IMR-90 (cell line): ENCODE measurements around the gene RBM15B. TPM values are rescaled to one million over a fixed set of nuclear protein-coding genes. Genes with fewer than 3 reads are reported as not detected.

Source experiments
- CEBPB ChIP-seq: IDR thresholded peaks from 2 replicates; pipeline ENCODE4 v1.6.1; 2012; ENCODE audit warnings: low read depth, low read length, improper control_type of control experiment
- FOS ChIP-seq: fragments of 150-350 bp; IDR thresholded peaks from 2 replicates; pipeline ENCODE4 v1.6.1; 2016; ENCODE audit warnings: low read depth, low read length
- MAFK ChIP-seq: IDR thresholded peaks from 2 replicates; pipeline ENCODE4 v1.6.1; 2012; ENCODE audit warnings: low read depth, low read length, improper control_type of control experiment
- MXI1 ChIP-seq: IDR thresholded peaks from 2 replicates; pipeline ENCODE4 v1.6.1; 2012; ENCODE audit warnings: low read depth, mild to moderate bottlenecking, low read length, moderate library complexity, borderline replicate concordance
- NFE2L2 ChIP-seq: fragments of 150-350 bp; IDR thresholded peaks from 2 replicates; pipeline ENCODE4 v1.6.1; 2016; ENCODE audit warnings: low read depth, mild to moderate bottlenecking, low read length
- POLR2A ChIP-seq: IDR thresholded peaks from 2 replicates; pipeline ENCODE4 v1.6.1; 2012; ENCODE audit warnings: mild to moderate bottlenecking, low read depth, low read length
- polyA plus RNA-seq, 3 experiments: library from polyadenylated mRNA; depleted of rRNA; stranded (reverse); fragments of >200 nt; gene quantifications; 2 replicates each; pipeline ENCODE4 v1.2.3, GENCODE V29; 2012; ENCODE audit warnings: low replicate concordance in 1 of 3
- total RNA-seq: library from RNA; depleted of rRNA; stranded (reverse); fragments of >200 nt; gene quantifications from 2 replicates; pipeline ENCODE4 v1.2.3, GENCODE V29; 2012
- TF ChIP-seq, protein P1 (sequence below): fragments of 150-350 bp; IDR thresholded peaks from 2 replicates; pipeline ENCODE4 v1.6.1; 2017; ENCODE audit warnings: mild to moderate bottlenecking, antibody characterized with exemption, low read length, low read depth
- TF ChIP-seq, protein P2 (sequence below): fragments of 150-350 bp; IDR thresholded peaks from 2 replicates; pipeline ENCODE4 v1.6.1; 2016; ENCODE audit warnings: low read depth, mild to moderate bottlenecking, low read length, moderate library complexity, borderline replicate concordance

RBM15B gene
- total and polyA plus RNA-seq, 2 of the 4 experiments (the other 2 are of a cell fraction) = 16.2 to 17.4 TPM

DNA sequence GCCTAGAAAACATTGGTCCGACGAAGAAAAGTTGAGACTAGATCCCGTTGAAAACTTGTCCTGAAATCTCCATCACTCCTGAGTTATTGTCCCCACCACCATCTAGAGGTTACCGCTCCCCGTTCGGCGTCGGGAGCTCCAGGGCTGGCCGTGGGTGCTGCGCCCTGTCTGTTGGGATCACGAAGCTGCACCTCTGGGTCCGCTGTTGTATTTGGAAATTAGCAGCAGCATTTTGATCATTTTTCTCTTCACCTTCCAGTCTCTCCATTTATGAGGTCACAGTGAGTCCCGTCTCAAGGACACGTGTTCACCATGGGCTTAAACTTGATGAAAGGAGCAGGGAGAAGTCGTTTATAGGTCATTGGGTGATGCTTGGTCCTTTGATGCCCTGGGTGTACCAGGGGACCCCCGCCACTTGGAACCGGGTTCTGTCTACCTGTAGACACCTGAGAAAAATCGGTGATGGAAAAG, 5.4 kb upstream of the RBM15B start (continued):
- TF ChIP-seq, protein P1, sequence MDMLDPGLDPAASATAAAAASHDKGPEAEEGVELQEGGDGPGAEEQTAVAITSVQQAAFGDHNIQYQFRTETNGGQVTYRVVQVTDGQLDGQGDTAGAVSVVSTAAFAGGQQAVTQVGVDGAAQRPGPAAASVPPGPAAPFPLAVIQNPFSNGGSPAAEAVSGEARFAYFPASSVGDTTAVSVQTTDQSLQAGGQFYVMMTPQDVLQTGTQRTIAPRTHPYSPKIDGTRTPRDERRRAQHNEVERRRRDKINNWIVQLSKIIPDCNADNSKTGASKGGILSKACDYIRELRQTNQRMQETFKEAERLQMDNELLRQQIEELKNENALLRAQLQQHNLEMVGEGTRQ = no peak
- no peak for TF ChIP-seq NFE2L2
- TF ChIP-seq MAFK = no peak
- TF ChIP-seq, protein P2, sequence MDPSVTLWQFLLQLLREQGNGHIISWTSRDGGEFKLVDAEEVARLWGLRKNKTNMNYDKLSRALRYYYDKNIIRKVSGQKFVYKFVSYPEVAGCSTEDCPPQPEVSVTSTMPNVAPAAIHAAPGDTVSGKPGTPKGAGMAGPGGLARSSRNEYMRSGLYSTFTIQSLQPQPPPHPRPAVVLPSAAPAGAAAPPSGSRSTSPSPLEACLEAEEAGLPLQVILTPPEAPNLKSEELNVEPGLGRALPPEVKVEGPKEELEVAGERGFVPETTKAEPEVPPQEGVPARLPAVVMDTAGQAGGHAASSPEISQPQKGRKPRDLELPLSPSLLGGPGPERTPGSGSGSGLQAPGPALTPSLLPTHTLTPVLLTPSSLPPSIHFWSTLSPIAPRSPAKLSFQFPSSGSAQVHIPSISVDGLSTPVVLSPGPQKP = no peak
- no peak for TF ChIP-seq MXI1
- no peak for TF ChIP-seq CEBPB
- no peak for TF ChIP-seq FOS
- no peak for TF ChIP-seq POLR2A
